ENCODE data around the gene KLF6.

Gene KLF6

DNA sequence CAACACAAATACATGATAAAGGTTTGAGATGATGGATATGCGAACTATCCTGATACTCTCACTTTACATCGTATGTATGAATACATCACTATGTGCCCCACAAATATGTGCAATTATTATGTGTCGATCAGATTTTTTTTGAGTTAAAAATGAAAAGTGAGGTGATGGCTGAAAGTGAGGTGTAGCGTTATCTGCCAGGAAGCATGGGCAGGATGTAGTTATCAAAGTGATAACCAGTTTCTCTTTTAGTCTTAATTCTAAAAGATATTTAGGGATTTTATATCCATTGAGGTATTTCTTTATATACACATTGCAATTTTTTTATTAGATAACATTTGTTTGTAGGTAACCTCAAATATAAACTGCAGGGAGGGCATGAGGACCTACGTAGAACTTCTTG lies 15.6 kb upstream of the KLF6 start:
- DNase-seq (ENCODE audit: low read depth): no peak

GRCh38 chr10:3797750-3798149 lies 12.7 kb upstream of the KLF6 start:
- no peak for TF ChIP-seq CTCF (IDR thresholded peaks at IDR 0.05; ENCODE audit: insufficient read depth, low read depth, low read length, missing control alignments)
- H3K4me3 ChIP-seq (ENCODE audit: low read length): no peak overlapping the region
- DNase-seq (ENCODE audit: low read depth): no peak

More for the DNA sequence above, 15.6 kb upstream of the KLF6 start:
- TF ChIP-seq CTCF (IDR thresholded peaks at IDR 0.05; ENCODE audit: insufficient read depth, low read depth, low read length, missing control alignments): no peak
- H3K4me3 ChIP-seq (ENCODE audit: low read length): no peak overlapping the region

DNA sequence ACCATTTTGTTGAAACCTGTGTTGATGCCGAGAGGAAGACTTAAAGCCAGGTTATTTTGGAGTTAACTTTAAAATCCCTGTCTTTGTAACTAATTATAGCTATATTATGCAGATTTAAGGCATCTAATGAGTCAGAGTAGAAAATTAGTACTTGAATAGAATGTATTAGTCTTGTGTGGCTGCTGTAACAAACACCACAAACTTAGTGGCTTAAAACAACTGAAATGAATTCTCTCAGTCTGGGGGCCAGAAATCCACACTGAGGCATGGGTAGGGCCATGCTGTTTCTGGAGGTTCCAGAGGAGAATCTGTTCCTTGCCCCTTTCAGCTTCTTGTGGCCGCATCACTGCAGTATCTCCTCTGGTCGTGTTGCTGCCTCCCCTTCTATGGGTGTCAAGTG lies 8.5 kb upstream of the KLF6 start:
- no peak overlapping the region for H3K4me3 ChIP-seq (ENCODE audit: low read length)
- DNase-seq (ENCODE audit: low read depth): no peak
- TF ChIP-seq CTCF (IDR thresholded peaks at IDR 0.05; ENCODE audit: insufficient read depth, low read depth, low read length, missing control alignments): no peak

- DNase-seq (ENCODE audit: low read depth): no peak
- no peak overlapping the region for H3K4me3 ChIP-seq (ENCODE audit: low read length)
- TF ChIP-seq CTCF (IDR thresholded peaks at IDR 0.05; ENCODE audit: insufficient read depth, low read depth, low read length, missing control alignments): no peak
These were observed 7.8 kb upstream of the KLF6 start for GRCh38 chr10:3792710-3793219.

DNA sequence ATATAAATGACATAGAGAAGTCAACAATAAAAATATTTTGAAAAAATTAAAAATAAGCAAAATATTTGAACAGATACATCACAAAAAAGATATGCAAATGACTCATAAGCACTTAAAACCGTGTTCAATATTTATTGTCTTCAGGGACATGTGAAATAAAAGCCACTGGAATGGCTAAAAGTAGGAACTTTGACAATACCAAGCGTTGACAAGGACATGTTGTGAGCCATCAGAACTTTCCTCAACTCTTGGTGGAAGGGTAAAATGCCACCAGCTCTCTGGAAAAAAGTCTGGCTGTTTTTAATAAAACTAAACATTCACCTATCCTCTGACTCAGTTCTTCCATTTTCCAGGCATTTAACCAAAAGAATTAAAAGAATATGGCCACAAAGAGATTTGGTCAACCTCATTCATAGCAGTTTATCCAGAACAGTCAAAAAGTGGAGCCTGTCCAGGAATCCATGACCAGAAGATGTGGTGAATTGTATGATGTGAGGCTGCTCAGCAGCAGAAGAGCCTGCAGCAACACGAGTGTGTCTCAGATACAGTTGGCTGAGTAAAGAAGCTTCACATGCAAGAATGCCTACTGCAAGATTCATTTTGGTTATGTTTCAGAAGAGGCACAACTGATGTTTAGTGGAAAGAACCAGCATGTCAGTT lies 7.1 kb upstream of the KLF6 start:
- TF ChIP-seq CTCF (IDR thresholded peaks at IDR 0.05; ENCODE audit: insufficient read depth, low read depth, low read length, missing control alignments): no peak
- no peak overlapping the region for H3K4me3 ChIP-seq (ENCODE audit: low read length)
- peak; percentile 50 for DNase-seq (ENCODE audit: low read depth)

DNA sequence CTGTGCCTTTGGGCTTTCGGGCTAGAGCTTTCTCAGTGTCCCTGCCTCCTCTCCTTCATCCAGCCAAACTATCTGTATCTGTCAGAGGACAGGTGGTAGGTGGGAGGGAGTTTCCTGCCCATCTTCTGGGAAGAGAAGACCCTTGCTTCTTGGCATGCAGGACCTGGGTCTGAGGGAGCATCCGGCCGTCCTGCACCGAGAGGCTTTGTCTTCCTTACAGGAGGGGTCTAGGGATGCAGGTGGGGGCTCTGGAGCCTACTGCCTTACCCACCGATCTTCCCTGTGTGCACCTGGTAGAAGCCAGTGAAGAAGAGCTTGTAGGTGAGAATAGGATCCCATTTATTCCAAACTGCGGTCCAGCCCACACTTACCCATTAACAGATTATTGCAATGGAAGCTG lies 5.8 kb upstream of the KLF6 start:
- no peak overlapping the region for H3K4me3 ChIP-seq (ENCODE audit: low read length)
- DNase-seq (ENCODE audit: low read depth): no peak
- no peak for TF ChIP-seq CTCF (IDR thresholded peaks at IDR 0.05; ENCODE audit: insufficient read depth, low read depth, low read length, missing control alignments)

- TF ChIP-seq CTCF (IDR thresholded peaks at IDR 0.05; ENCODE audit: insufficient read depth, low read depth, low read length, missing control alignments): no peak
- DNase-seq (ENCODE audit: low read depth): peak; percentile 85
- H3K4me3 ChIP-seq (ENCODE audit: low read length): no peak overlapping the region
These were observed 5.3 kb upstream of the KLF6 start for GRCh38 chr10:3790272-3790671.
